DMS 273 (cell line): ENCODE data around the gene YAF2.
"Not testable (repeated sequence)": the region's sequence is repeated elsewhere in the genome, so short reads cannot be mapped to it uniquely, and the experiment has no call there.

ENCODE experiments used
- DNase-seq: peaks from one replicate; lab custom pipeline; 2025; ENCODE audit not compliant: unreplicated experiment; lab: John Stamatoyannopoulos, UW

YAF2 gene

DNA sequence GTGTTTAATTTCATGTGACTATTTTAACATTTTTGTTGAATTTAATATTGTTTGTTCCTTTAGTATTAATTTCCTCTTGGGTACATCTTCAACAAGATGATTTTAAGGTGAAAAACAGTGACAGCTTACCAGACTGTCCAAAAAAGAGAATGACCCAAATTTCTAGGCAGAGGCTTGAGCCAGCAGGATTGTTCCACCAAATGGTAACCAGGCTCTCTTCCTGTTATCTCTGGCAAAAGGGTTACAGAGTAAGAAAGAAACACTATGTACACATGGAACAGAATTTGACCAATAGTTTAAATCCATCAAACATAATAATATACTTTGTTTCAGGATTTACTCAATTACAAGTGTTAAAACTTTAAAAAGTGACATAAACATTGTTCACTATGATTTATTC lies 39.0 kb downstream of the YAF2 start:
- no peak for DNase-seq

DNA sequence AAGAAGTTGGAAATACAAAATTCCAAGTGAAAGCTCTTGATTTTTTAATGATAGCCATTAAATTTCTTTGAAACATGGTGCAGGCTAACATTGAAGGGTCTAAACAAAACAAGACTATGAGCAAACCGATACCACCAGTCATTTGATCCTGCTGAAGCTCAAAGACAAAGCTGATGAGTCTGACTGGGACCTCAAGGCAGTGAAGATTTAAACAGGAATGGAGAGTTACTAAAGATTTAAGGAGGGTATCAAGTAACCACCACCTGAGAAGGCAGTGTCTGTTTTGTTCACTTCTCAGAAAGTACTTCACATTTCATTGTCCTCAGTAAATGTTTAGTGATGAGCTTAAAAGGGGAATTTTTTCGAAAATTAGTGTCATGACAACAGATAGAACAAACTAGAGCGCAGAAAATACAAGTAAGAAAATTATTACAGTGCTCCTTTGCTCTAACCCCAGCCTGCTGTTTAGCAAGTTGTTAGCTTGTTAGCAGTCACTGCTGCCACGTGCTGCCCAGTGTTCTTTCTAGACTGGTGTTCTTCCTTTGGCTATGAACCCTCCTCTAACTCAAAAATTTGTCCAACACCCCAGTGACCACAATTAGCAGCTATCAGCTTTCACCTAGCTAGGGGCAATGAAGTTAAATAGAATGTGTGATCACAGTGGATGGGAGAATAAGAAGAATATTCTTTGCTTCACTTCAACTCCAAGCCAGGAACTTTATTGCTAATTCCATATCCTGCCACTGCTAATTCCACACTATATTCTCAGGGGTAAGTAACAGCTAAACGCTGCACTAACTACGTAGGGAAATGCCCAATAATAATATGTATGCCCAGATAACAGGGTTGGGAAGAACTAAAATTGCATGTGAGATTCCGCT lies 41.1 kb downstream of the YAF2 start:
- DNase-seq = no peak

DNA sequence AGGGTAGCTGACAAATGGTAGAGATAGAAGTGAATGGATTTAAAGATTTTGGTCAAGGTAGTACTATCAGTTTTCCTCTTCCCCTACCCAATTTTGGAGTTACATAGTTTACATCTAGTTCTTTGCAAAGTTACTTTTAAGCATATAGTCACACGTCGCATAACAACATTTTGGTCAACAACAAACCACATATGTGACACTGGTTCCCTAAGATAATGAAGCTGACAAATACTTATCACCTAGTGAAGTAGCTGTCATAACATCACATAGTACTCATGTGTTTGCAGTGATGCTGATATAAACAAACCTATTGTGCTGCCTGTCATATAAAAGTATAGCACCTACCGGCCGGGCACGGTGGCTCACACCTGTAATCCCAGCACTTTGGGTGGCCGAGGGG lies 45.4 kb downstream of the YAF2 start:
- no peak for DNase-seq

DNA sequence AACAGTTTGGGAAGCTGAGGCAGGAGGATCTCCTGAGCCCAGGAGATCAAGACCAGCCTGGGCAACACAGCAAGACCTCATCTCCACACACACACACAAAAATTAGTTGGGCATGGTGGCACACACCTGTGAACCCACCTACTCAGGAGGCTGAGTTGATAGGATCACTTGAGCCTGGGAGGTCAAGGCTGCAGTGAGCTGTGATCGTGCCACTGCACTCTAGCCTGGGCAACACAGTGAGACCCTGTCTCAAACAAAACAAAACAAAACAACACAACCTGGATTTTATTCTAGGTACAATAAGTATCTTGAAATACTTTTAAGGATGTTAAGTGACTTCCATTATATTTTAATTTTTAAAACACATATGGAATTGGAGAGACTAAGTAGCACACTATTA lies 45.8 kb downstream of the YAF2 start:
- DNase-seq = no peak

DNA sequence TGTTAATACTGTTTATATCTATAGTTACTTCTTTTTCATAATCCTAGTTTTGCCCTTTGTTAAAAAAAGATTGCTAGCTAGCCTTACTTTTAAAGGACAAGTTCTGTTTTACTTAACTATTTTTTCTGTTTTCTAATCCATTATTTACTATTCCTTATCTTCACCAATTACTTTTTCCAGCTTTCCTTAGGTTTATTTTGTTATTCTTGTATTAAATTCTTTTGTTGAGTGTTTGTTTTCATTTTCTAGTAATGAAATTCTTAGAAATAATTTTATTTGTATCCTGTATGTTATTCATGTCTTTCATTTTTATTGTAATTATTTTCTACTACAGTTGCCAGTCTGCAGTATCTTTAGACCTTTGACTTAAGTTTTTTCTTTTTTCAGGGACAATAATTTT lies 47.7 kb downstream of the YAF2 start:
- DNase-seq = no peak

DNA sequence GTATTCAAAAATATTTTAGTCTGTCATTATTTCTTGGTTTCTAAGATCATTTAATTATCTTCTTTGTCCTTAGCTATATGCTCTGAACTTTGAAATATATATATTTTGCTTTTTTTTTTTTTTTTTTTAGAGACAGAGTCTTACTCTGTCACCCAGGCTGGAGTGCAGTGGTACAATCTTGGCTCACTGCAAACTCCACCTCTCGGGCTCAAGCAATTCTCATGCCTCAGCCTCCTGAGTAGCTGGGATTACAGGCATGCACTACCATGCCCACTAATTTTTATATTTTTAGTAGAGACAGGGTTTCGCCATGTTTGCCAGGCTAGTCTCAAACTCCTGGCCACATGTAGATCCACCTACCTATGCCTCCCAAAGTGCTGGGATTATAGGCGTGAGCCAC lies 49.8 kb downstream of the YAF2 start:
- not testable (repeated sequence) for DNase-seq

DNA sequence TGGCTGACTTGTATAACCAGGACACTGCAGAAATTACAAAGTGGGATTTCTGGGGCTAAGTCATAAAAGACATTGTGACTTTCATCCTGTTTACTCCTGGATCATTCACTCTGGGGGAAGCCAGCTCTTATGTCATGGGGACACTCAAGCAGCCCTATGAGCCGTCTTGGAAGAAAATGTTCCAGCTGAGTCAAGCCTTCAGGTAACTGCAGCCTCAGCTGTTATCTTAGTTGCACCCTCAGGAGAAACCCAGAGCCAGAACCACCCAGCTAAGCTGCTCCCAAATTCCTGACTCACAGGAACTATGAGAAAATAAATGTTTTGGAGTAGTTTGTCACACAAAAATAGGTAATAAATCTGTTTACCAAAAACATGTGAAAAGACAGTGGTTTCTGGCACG lies 50.2 kb downstream of the YAF2 start:
- no peak for DNase-seq

DNA sequence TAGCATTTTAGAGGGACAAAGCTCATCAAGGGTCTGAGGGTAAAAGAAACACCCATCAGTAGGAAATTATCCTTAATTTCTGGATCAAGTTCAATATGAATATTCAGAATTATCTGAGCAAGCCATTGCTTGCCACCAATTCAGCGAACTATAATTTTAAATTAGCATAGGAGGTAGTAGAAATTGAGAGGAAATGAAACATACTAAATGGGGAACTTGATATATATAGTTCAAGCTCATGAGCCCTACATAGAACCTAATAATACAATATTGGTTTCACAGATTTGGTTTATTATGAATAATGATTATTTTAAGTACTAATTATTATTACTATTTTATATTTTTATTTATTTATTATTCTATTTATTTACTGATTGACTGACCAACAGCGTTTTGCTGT lies 51.3 kb downstream of the YAF2 start:
- DNase-seq = no peak

DNA sequence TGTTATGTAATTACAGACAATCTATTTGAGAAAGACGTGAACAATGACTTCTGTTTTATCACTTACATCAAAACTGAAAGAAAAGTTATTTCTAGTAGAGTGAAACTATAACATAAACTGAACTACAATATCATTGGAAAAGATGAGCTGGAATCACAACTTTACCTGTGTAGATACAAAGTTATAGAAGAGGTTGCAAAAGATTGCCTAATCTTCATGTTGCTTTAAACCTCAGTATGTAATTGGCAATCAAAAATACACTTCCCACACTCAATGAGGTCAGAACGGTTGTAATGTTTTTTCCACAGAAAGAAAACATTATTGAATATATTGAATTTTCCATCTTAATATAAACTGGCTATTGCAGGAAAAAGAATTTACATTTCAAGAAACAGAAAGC lies 55.7 kb downstream of the YAF2 start:
- no peak for DNase-seq

DNA sequence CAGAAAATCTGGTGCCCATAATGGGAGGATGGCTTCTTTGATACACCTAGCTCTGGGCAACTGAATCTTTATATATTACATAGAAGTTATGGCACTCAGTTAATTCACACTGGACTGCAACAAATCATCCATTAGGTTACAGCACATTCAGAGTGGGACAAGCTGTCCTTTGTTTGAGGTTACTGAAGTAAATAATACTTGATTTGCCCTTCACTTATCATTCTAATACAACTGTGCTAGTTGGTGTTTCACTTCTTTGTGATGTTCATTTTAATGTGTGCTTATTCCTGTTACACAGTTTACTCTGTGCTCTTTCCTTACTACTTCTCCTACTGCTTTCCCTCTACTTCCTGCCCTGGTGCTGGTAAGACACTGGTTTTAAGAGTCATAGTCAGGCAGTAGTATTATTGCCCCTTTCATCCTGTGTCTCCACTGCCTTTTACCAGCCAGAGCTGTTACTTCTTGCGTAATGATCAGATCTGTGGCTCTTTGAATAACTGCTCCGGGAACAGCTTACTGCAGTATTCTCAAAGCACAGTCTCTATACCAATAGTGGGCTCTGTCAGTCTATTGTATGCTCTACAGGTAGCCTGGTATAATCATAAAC lies 57.0 kb downstream of the YAF2 start:
- DNase-seq = no peak

DNA sequence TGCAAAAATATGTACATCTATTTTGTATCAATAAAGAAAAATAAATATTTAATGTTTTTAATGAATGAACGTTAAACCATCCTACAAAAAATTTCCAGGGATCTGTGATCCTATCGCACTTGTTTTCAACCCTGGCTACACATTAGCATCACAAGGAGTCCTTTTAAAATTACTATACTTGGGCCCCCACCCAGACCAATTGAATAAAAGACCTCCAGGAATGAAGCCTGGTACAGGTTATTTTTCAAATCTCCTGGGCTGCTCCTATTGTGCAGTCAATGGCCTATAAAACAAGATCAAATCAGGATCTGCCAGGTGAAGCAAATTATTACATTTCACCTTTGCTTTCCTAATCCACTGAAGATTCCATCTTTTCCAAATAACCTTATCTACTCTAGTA lies 59.9 kb downstream of the YAF2 start:
- no peak for DNase-seq

DNA sequence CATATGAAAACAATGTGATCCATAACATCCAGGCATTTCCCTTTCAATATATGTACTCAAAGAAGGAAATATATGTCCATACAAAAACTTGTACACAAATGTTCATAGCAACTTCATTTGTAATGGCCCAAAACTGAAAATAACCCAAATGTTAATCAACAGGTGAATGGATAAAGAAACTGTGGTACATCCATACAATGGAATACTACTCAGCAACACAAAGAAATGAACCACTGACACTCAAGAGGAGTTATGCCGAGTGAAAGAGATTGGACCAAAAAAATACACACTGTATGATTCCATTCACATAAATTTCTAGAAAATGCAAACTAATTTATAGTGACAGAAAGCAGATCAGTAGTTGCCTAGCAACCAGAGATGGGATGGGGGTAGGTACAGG lies 63.1 kb downstream of the YAF2 start:
- no peak for DNase-seq

DNA sequence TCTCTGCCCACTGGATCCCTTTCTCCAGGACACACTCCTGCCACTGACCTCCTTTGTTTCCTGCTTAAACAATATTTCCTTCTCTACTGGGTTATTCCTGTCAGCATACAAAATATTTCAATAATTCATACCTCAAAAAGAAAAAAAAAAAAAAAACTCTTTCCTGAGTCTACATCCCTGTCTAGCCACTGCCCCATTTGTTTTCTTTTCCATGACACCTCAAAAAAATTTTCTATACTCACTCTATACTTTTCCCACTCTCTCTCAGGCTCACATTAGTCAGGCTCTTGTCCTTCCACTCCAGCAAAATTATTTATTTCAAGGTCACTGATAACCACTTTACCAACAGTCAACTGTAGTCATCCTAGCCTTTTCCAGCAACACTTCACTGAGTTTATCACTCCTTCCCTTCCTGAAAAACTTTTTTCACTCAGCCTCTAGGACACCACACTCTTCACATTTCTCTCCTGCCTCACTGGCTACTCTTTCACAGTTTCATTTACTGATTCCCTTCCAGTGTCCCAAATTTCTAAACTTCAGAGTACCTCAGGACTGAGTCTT lies 64.0 kb downstream of the YAF2 start:
- DNase-seq = no peak

DNA sequence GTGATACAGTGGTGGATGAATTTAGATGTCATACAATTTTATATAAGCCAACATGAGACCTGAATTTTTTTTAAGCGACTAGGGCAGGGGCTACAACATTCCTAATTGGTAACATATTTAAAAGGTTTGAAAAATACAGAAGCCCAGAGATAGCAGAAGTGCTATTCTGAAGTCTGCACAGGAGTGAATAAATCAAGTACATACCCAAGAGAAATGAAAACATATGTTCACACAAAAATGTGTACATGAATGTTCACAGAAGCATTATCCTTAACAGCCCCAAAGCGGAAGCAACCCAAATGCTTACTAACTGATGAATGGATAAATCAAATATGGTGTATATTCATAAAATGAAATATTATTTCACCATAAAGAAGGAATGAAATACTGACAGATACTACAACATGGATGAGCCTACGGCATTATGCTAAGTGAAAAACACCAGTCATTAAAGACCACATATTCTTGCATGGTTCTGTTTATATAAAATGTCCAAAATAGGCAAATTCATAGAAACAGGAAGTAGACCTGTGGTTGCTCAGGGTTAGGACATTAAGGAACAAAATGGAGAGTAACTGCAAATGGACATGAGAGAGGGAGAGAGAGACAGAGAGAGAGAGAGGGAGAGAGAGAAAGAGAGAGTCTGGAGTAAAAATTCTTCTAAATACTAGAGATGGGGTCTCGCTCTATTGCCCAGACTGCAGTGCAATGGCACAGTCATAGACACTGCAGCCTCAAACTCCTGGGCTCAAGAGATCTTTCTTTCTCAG lies 65.4 kb downstream of the YAF2 start:
- DNase-seq = no peak

DNA sequence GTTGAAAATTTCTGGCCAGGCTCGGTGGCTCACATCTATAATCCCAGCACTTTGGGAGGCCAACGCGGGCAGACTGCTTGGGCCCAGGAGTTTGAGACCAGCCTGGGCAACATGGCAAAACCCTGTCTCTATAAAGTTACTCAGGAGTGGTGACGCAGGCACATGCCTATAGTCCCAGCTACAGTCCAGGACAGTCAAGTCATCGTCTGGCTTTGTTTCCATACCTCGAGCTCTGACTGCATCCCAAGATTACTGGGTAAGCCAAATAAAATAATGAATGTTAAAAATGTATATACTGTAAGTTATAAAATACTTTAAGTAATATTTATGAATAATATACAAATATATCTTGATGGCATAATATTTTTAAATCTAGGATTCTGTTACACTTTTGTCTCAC lies 70.3 kb downstream of the YAF2 start:
- DNase-seq = no peak

DNA sequence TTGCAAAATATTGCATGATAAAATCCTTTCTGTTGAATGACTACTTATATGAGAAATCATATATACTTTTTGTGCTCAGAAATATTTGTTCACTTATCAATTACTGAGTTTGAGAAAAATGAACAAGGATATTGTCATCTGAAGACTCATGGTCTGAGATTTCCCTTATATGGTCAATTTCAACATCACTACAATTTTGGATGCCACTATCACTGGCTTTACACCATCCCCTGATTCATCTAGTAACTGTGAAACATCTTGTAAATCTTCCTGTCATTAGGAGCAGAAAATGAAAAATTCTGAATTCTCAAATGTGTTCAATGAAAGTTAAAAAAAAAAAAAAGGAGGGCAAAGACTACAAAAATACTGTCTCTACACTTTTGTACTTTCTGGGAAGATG lies 71.5 kb downstream of the YAF2 start:
- DNase-seq = no peak

DNA sequence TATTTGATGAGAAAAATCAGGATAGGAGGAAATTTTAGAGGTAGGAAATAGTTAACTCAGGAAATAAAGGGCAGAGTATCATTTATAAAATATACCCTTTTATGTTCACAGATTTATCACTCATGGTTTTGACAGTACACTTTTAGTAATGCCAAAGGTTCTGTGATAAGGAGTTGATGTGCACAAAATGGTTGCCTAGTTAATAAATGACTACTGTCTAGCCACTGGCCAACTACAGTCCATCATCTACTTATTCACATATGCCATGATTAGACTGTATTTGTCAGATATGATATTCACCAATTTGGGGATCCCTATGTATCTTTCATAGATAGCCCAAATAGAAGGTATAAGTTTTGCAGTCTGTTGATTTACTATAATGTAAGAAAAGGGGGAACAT lies 74.1 kb downstream of the YAF2 start:
- DNase-seq = no peak

DNA sequence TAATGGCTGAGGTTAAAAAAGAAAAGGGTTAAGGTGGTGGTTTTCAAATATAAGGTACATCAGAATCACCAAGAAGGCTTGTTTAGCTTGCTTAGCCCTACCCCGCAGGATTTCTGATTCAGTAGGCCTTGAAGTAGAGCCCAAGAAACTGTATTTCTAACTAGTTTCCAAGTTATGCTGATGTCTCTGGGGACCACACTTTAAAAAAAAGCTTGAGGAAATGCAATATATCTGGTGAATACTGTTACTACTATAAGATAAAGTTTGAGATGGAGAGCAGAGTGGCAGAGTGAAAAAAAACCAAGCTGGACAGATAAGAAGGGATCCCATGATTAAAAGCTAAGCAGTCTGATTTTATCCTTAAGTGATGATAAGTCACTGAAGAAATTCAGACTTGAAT lies 75.1 kb downstream of the YAF2 start:
- no peak for DNase-seq

DNA sequence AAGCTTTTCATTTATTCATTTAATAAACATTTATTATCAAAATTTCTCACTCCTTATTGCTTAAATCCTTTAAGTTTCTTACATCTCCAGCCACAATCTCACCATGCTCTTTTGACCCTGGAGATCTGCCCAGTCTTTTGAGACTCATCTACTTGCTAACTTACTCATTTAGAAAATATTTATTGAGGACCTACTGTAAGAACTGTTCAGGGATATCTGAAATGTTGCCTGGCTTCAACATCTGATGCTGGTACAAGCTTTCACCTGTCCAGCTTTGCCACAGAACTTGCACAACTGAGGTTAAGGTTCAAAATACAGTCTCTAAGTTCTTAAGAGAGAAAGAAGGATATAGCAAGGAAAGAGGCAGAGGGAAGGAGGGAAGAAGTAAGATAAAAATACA lies 75.9 kb downstream of the YAF2 start:
- DNase-seq = no peak

DNA sequence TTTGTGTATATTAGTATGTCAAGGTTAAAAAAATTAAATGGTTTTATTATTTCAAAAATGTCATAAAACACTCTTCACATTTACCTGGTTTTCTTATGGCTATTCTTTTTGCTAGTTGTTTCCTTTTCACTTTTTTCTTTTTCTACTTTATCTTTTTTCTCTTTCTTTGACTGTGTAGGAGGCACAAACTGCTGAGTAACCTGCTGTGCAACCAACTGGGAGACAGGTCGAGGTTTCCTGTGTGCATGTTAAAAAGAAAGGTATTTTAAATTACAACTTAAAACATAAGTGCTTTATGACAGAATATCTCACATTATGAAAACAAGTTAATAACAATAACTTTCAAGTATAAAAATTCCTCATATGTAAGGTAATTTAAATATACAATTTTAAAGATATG lies 76.5 kb downstream of the YAF2 start:
- DNase-seq = no peak

DNA sequence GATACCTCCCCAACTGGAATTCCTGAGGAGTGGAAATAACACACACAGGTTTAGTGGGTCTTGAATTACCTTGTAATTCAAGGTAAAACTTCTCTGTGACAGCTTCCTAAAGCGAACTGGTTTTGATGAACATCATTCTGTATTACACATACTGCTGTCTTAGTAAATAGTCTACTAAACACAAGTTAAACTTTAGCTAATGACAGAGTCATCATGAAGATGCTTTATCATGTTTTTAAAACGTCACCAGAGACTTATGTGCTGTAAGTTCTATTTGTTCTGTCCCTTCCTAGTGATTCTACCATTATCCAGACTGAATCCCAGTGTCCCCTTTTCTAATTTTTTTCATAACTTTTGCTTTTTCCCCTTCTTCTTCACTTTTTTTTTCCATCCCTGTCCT lies 81.8 kb downstream of the YAF2 start:
- DNase-seq = no peak
